A673 (cell line): ENCODE measurements around the gene ICAM4. TPM values are rescaled to one million over a fixed set of nuclear protein-coding genes. Genes with fewer than 3 reads are reported as not detected.

ENCODE experiments used
- BruUV-seq: library from RNA; stranded (reverse); fragments of 400-500 nt; replicated peaks from 2 replicates; lab custom pipeline; 2021; lab: Mats Ljungman, UMichigan
- CTCF ChIA-PET: fragments of 300-600 bp; sonication (Branson Sonifier 250); formaldehyde crosslinking; loops from one replicate; lab custom pipeline; 2022; ENCODE audit warnings: antibody characterized with exemption; lab: Charles Lee
- POLR2A ChIA-PET: fragments of 300-600 bp; sonication (Branson Sonifier 250); formaldehyde crosslinking; loops from one replicate; lab custom pipeline; 2022; ENCODE audit warnings: antibody characterized with exemption; ENCODE audit not compliant: low non-redundant PET; lab: Charles Lee
- DNase-seq: peaks from one replicate; pipeline ENCODE4 v3.0.0-alpha.2; 2015; ENCODE audit warnings: low spot score
- H3K27ac ChIP-seq: fragments of 200-600 bp; sonication (generic); 2 replicates; pipeline ENCODE4 v1.5.1; 2016; ENCODE audit warnings: mixed run types, low read depth, mild to moderate bottlenecking, mixed read lengths, antibody characterized with exemption, low read length; ENCODE audit not compliant: poor library complexity, severe bottlenecking
- H3K27me3 ChIP-seq: fragments of 200-600 bp; sonication (generic); replicated peaks from 2 replicates; pipeline ENCODE4 v1.6.1; 2017; ENCODE audit warnings: mixed run types, low read depth, mild to moderate bottlenecking, mixed read lengths, antibody characterized with exemption, low read length; ENCODE audit not compliant: insufficient read depth, poor library complexity
- H3K36me3 ChIP-seq: fragments of 200-600 bp; sonication (generic); 2 replicates; pipeline ENCODE4 v1.6.1; 2016; ENCODE audit warnings: mixed run types, mild to moderate bottlenecking, mixed read lengths, antibody characterized with exemption, low read length; ENCODE audit not compliant: insufficient read depth, poor library complexity, severe bottlenecking
- H3K4me1 ChIP-seq: fragments of 200-600 bp; sonication (generic); 2 replicates; pipeline ENCODE4 v1.6.1; 2017; ENCODE audit warnings: mixed run types, mild to moderate bottlenecking, mixed read lengths, antibody characterized with exemption, low read length; ENCODE audit not compliant: insufficient read depth, poor library complexity, severe bottlenecking
- H3K4me3 ChIP-seq: fragments of 200-600 bp; sonication (generic); 2 replicates; pipeline ENCODE4 v1.5.1; 2016; ENCODE audit warnings: low read depth, mixed run types, mild to moderate bottlenecking, mixed read lengths, low read length; ENCODE audit not compliant: poor library complexity, severe bottlenecking
- H3K9me3 ChIP-seq: fragments of 200-600 bp; sonication (generic); 2 replicates; pipeline ENCODE4 v1.6.1; 2016; ENCODE audit warnings: mixed run types, low read depth, mild to moderate bottlenecking, mixed read lengths, antibody characterized with exemption, low read length; ENCODE audit not compliant: poor library complexity, severe bottlenecking
- EZH2 ChIP-seq: fragments of 200-600 bp; sonication (generic); IDR thresholded peaks from 2 replicates; pipeline ENCODE4 v1.6.1; 2017; ENCODE audit warnings: borderline replicate concordance, low read depth, mild to moderate bottlenecking, mixed read lengths, antibody characterized with exemption, low read length; ENCODE audit not compliant: poor library complexity, severe bottlenecking
- intact Hi-C: fragments of 100-400 bp; cut with micrococcal nuclease; formaldehyde crosslinking; loops from one replicate; pipeline ENCODE4 v1.10.0; 2022; ENCODE audit not compliant: unreplicated experiment
- total RNA-seq: library from RNA; stranded (reverse); gene quantifications from 2 replicates; pipeline ENCODE4 v1.2.3, GENCODE V29; 2021
- TF ChIP-seq, protein P1 (sequence below): fragments of 300-800, 200-600 bp; sonication (generic); conservative IDR thresholded peaks from 2 replicates; pipeline ENCODE4 v1.5.1; 2017; ENCODE audit warnings: low read depth, mild to moderate bottlenecking, antibody characterized with exemption, low read length, moderate library complexity, mixed read lengths

ICAM4 gene
- total RNA-seq, 1 experiment from 2014 or later, result 0.58 TPM

DNA sequence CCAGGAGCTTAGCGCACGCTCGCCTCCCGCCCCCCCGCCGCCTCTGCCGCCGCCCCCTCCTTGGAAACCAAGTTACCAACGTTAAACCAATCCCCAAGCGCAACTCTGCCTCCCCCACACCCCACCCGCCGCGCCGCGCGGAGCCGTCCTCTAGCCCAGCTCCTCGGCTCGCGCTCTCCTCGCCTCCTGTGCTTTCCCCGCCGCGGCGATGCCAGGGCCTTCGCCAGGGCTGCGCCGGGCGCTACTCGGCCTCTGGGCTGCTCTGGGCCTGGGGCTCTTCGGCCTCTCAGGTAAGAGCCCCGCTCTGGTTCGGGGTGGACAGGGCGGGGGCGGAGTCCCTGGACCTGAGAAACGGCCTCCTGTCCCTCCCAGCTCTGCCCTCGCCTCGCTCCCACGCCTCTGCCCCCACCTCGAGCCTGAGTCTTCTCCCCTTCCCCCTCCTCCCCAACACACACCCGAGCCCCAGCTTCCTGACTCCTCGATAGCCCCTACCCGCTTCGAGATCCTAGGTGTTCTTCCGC is 3.1 kb downstream of the ICAM4 start, which contains the start of gene ICAM5:
ICAM5 (plus strand) TSS at position 117 of the 521 bp plus-strand sequence; CDS start at position 209, 92 bp downstream.
- H3K27me3 ChIP-seq, result peaks cover 25% of the 10 kb centered on the region
- peak; percentile 75 for DNase-seq

DNA sequence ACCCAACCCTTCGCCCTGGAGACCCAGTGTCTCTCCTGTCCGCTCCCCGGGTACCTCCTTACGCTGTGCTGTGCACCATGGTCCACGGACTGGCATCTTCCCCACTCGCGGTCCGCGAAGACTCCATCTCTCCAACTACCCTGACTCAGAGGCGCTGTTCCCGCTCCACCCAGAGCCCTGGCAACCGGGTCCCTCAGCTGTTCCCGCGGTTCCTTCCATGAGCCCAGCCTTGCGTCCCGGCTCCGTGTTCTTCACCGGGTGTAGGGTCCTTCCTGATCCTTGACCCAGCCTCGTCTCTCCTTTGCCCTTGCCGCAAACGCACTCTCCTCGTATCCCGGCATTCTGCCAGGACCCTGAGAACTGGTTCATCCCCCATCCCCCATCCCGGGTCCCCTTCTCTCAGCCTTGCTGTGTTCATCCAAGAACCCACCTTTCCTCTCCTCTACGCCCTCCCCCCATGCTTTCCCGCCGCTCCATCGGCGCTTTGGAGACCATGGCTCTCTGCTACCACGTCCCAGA is 3.7 kb downstream of the ICAM4 start:
- Histone ChIP-seq H3K4me3 (peak overlapping the region; percentile 47), H3K36me3 (no peaks in the 10 kb centered on the region), H3K27ac (peak overlapping the region; percentile 15), H3K4me1 (peaks cover 60% of the 10 kb centered on the region), H3K27me3 (peaks cover 30% of the 10 kb centered on the region), H3K9me3 (no peaks in the 10 kb centered on the region)
- no TSS peak for BruUV-seq
- POLR2A ChIA-PET, result no interaction called here
- DNase-seq, result peak; percentile 41
- CTCF ChIA-PET, result interaction anchor here (0.6 to 3.1 kb wide), 3 partner anchors 21 to 89 kb away, joined by 5 to 15 read pairs (median 6); no protein-coding TSS in a partner anchor
- intact Hi-C loops, result no loop called here
- TF ChIP-seq EZH2, result no peak
- TF ChIP-seq, protein P1, sequence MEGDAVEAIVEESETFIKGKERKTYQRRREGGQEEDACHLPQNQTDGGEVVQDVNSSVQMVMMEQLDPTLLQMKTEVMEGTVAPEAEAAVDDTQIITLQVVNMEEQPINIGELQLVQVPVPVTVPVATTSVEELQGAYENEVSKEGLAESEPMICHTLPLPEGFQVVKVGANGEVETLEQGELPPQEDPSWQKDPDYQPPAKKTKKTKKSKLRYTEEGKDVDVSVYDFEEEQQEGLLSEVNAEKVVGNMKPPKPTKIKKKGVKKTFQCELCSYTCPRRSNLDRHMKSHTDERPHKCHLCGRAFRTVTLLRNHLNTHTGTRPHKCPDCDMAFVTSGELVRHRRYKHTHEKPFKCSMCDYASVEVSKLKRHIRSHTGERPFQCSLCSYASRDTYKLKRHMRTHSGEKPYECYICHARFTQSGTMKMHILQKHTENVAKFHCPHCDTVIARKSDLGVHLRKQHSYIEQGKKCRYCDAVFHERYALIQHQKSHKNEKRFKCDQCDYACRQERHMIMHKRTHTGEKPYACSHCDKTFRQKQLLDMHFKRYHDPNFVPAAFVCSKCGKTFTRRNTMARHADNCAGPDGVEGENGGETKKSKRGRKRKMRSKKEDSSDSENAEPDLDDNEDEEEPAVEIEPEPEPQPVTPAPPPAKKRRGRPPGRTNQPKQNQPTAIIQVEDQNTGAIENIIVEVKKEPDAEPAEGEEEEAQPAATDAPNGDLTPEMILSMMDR, result no peak

More for the DNA sequence above, 3.1 kb downstream of the ICAM4 start, which contains the start of gene ICAM5:
- H3K9me3 ChIP-seq, result no peaks in the 10 kb centered on the region
- no peaks in the 10 kb centered on the region for H3K36me3 ChIP-seq
- H3K4me3 ChIP-seq, result peak within 1 kb of the TSS; percentile 47
- ChIA-PET CTCF (interaction anchor here (0.6 to 3.1 kb wide), 8 partner anchors 20 to 1775 kb away, joined by 3 to 15 read pairs (median 5); no protein-coding TSS in a partner anchor), POLR2A (interaction anchor here (0.5 to 0.7 kb wide), 2 partner anchors 22 to 130 kb away, joined by 4 read pairs; partner anchors contain the start of gene PDE4A)
- no peak for TF ChIP-seq EZH2
- TF ChIP-seq, protein P1, result no peak
- peak within 1 kb of the TSS; percentile 44 for H3K27ac ChIP-seq
- no TSS peak for BruUV-seq
- intact Hi-C loops, result loop anchor here (2.0 kb wide), 1 partner anchor 43 kb away; the partner anchor contains the start of gene RAVER1
- H3K4me1 ChIP-seq, result peaks cover 56% of the 10 kb centered on the region

DNA sequence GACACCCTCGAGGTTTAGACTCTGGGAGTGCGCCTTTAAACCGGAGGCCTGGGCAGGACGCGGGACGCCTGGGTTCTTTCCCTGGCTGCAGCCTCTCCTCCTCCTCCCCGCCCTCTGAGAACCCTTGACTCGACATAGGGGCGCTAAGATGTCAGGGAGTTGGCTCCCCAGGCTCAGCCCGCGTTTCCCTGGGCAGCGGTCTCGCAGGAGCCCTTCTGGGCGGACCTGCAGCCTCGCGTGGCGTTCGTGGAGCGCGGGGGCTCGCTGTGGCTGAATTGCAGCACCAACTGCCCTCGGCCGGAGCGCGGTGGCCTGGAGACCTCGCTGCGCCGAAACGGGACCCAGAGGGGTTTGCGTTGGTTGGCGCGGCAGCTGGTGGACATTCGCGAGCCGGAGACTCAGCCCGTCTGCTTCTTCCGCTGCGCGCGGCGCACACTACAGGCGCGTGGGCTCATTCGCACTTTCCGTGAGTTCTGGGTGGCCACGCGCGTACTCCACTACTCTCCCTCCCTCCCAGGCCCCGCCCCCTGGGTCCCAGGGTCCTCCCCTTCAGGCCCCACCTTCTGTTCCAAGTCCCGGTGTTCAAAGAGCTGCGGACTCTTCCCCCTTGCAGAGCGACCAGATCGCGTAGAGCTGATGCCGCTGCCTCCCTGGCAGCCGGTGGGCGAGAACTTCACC is 4.3 kb downstream of the ICAM4 start:
- intact Hi-C loops, result no loop called here
- peak; percentile 66 for DNase-seq
- Histone ChIP-seq H3K27me3 (peaks cover 36% of the 10 kb centered on the region), H3K4me3 (peak overlapping the region; percentile 47), H3K27ac (no peak overlapping the region), H3K9me3 (no peaks in the 10 kb centered on the region), H3K4me1 (peaks cover 61% of the 10 kb centered on the region), H3K36me3 (no peaks in the 10 kb centered on the region)
- no peak for TF ChIP-seq EZH2
- TF ChIP-seq, protein P1, result no peak
- POLR2A ChIA-PET, result interaction anchor here (0.6 kb wide), 1 partner anchor 85 kb away, joined by 4 read pairs; no protein-coding TSS in a partner anchor
- CTCF ChIA-PET, result interaction anchor here (1.6 to 3.1 kb wide), 2 partner anchors 22 to 32 kb away, joined by 6 to 15 read pairs; no protein-coding TSS in a partner anchor
- BruUV-seq, result no TSS peak
